IMR-90 (cell line): ENCODE results near the gene KCNIP3. TPM values are rescaled to one million over a fixed set of nuclear protein-coding genes. Genes with fewer than 3 reads are reported as not detected.

Source experiments
- ATAC-seq: fragments of 200-7000 bp; cut with Tn5 transposase; 2 replicates; pipeline ENCODE4 v1.9.1; 2020; ENCODE audit warnings: low read depth, mild to moderate bottlenecking, moderate library complexity
- BruUV-seq: library from RNA; stranded (reverse); fragments of 400-500 nt; replicated peaks from 2 replicates; lab custom pipeline; 2021; lab: Mats Ljungman, UMichigan
- CTCF ChIA-PET: fragments of 300-600 bp; formaldehyde crosslinking; extraction: SDS; loops from one replicate; lab custom pipeline; 2021; ENCODE audit warnings: antibody characterized with exemption; lab: Yijun Ruan, JAX
- POLR2A ChIA-PET: fragments of 300-600 bp; sonication (Branson Sonifier 250); formaldehyde crosslinking; loops from one replicate; lab custom pipeline; 2022; ENCODE audit warnings: antibody characterized with exemption; ENCODE audit not compliant: unreplicated experiment; lab: Charles Lee
- DNase-seq: peaks from one replicate; pipeline ENCODE4 v3.0.0; 2013
- H2AFZ ChIP-seq: replicated peaks from 2 replicates; pipeline ENCODE3; 2013; ENCODE audit warnings: low read length, mild to moderate bottlenecking; ENCODE audit not compliant: poor library complexity
- H2AK5ac ChIP-seq: 2 replicates; pipeline ENCODE4 v1.6.1; 2013; ENCODE audit warnings: low read depth, low read length, inconsistent platforms
- H2AK9ac ChIP-seq: replicated peaks from 2 replicates; pipeline ENCODE3; 2013; ENCODE audit warnings: mild to moderate bottlenecking, low read depth, low read length, moderate library complexity; ENCODE audit not compliant: poor library complexity
- H2BK120ac ChIP-seq: 2 replicates; pipeline ENCODE4 v1.6.1; 2013; ENCODE audit warnings: low read depth, low read length, inconsistent platforms
- H2BK15ac ChIP-seq: 3 replicates; pipeline ENCODE4 v1.6.1; 2013; ENCODE audit warnings: low read depth, low read length, inconsistent platforms
- H2BK20ac ChIP-seq: 2 replicates; pipeline ENCODE4 v1.6.1; 2013; ENCODE audit warnings: low read depth, mild to moderate bottlenecking, inconsistent platforms, low read length, moderate library complexity
- H2BK5ac ChIP-seq: 2 replicates; pipeline ENCODE4 v1.6.1; 2013; ENCODE audit warnings: mild to moderate bottlenecking, low read depth, low read length, inconsistent platforms; ENCODE audit not compliant: poor library complexity, severe bottlenecking
- H3K14ac ChIP-seq: replicated peaks from 2 replicates; pipeline ENCODE4 v1.6.1; 2013; ENCODE audit warnings: low read depth, low read length, inconsistent platforms
- H3K18ac ChIP-seq: 2 replicates; pipeline ENCODE4 v1.6.1; 2013; ENCODE audit warnings: low read depth, low read length, control low read depth
- H3K23ac ChIP-seq: 2 replicates; pipeline ENCODE4 v1.6.1; 2013; ENCODE audit warnings: low read depth, low read length, inconsistent platforms
- H3K27ac ChIP-seq: 2 replicates; pipeline ENCODE4 v1.5.1; 2013; ENCODE audit warnings: mild to moderate bottlenecking, control low read depth, low read length; ENCODE audit not compliant: insufficient read depth
- H3K27me3 ChIP-seq: 2 replicates; pipeline ENCODE4 v1.6.1; 2013; ENCODE audit warnings: low read length; ENCODE audit not compliant: control insufficient read depth, insufficient read depth
- H3K36me3 ChIP-seq: 2 replicates; pipeline ENCODE4 v1.6.1; 2013; ENCODE audit warnings: low read length, mixed read lengths; ENCODE audit not compliant: control insufficient read depth, insufficient read depth
- H3K4ac ChIP-seq: 2 replicates; pipeline ENCODE4 v1.6.1; 2013; ENCODE audit warnings: low read depth, low read length, inconsistent platforms
- H3K4me1 ChIP-seq: 2 replicates; pipeline ENCODE4 v1.6.1; 2013; ENCODE audit warnings: low read length, mixed read lengths; ENCODE audit not compliant: control insufficient read depth, insufficient read depth
- H3K4me2 ChIP-seq: 2 replicates; pipeline ENCODE4 v1.6.1; 2013; ENCODE audit warnings: low read depth, mild to moderate bottlenecking, control low read depth, low read length, moderate library complexity
- H3K4me3 ChIP-seq: 2 replicates; pipeline ENCODE4 v1.5.1; 2013; ENCODE audit warnings: low read depth, mild to moderate bottlenecking, control low read depth, low read length, moderate library complexity; ENCODE audit not compliant: insufficient read depth
- H3K56ac ChIP-seq: 2 replicates; pipeline ENCODE4 v1.6.1; 2013; ENCODE audit warnings: low read length, inconsistent platforms; ENCODE audit not compliant: insufficient read depth; ENCODE audit errors: extremely low read depth
- H3K79me1 ChIP-seq, 2 experiments: 2 replicates each; pipeline ENCODE4 v1.6.1; 2013; ENCODE audit warnings: low read length in 2 of 2, inconsistent platforms in 1 of 2, low read depth in 1 of 2
- H3K9ac ChIP-seq: 2 replicates; pipeline ENCODE4 v1.6.1; 2013; ENCODE audit warnings: low read depth, low read length, control low read depth
- H3K9me1 ChIP-seq: 2 replicates; pipeline ENCODE4 v1.6.1; 2013; ENCODE audit warnings: low read length, inconsistent platforms; ENCODE audit not compliant: insufficient read depth
- H3K9me3 ChIP-seq: 2 replicates; pipeline ENCODE4 v1.6.1; 2013; ENCODE audit warnings: low read length; ENCODE audit not compliant: control insufficient read depth, insufficient read depth
- H4K20me1 ChIP-seq: 2 replicates; pipeline ENCODE4 v1.6.1; 2013; ENCODE audit warnings: low read length, inconsistent platforms; ENCODE audit not compliant: insufficient read depth
- H4K5ac ChIP-seq: 2 replicates; pipeline ENCODE4 v1.6.1; 2013; ENCODE audit warnings: mild to moderate bottlenecking, low read depth, low read length, control low read depth
- H4K8ac ChIP-seq, 2 experiments: 2 replicates each; pipeline ENCODE4 v1.6.1; 2013; ENCODE audit warnings: low read depth in 2 of 2, low read length in 2 of 2, control low read depth in 1 of 2, inconsistent platforms in 1 of 2
- H4K91ac ChIP-seq: 2 replicates; pipeline ENCODE4 v1.6.1; 2013; ENCODE audit warnings: low read depth, low read length, inconsistent platforms; ENCODE audit not compliant: insufficient read depth
- BHLHE40 ChIP-seq: fragments of 150-350 bp; IDR thresholded peaks from 2 replicates; pipeline ENCODE4 v1.6.1; 2016; ENCODE audit warnings: mild to moderate bottlenecking, low read depth, low read length
- SMC3 ChIP-seq: fragments of 150-350 bp; IDR thresholded peaks from 2 replicates; pipeline ENCODE4 v1.6.1; 2016; ENCODE audit warnings: low read depth, mild to moderate bottlenecking, antibody characterized with exemption, low read length, moderate library complexity
- WGBS, 2 experiments: methylation state at CpG; one replicate each; pipeline versions ENCODE4 v1.1.5 to v1.1.7; 2013; ENCODE audit warnings: missing lambda C conversion rate in 2 of 2; ENCODE audit not compliant: insufficient read length in 1 of 2; ENCODE audit errors: extremely low coverage in 2 of 2; 5-methylcytosine and 5-hydroxymethylcytosine counted together
- dilution Hi-C: fragments of 300-500 bp; cut with HindIII; formaldehyde crosslinking; loops from one replicate; pipeline ENCODE4 v1.14.3; 2018; ENCODE audit warnings: low sequenced_read_pairs; ENCODE audit not compliant: unreplicated experiment
- in situ Hi-C: fragments of 300-500 bp; cut with MboI; formaldehyde crosslinking; loops from 3 replicates; pipeline ENCODE4 v1.14.3; 2019; ENCODE audit warnings: low sequenced_read_pairs, inconsistent platforms, mixed read lengths
- intact Hi-C: fragments of 100-400 bp; cut with micrococcal nuclease; formaldehyde crosslinking; loops from 2 replicates; pipeline ENCODE4 v1.10.0; 2022
- polyA plus RNA-seq, 3 experiments: library from polyadenylated mRNA; depleted of rRNA; stranded (reverse); fragments of >200 nt; gene quantifications; 2 replicates each; pipeline ENCODE4 v1.2.3, GENCODE V29; 2012; ENCODE audit warnings: low replicate concordance in 1 of 3
- total RNA-seq: library from RNA; depleted of rRNA; stranded (reverse); fragments of >200 nt; gene quantifications from 2 replicates; pipeline ENCODE4 v1.2.3, GENCODE V29; 2012
- TF ChIP-seq, protein P1 (sequence below): conservative IDR thresholded peaks from 2 replicates; pipeline ENCODE4 v1.5.1; 2012; ENCODE audit warnings: mild to moderate bottlenecking, low read depth, low read length, improper control_type of control experiment
- TF ChIP-seq, protein P2 (sequence below): fragments of 150-350 bp; IDR thresholded peaks from 2 replicates; pipeline ENCODE4 v1.6.1; 2016; ENCODE audit warnings: low read depth, mild to moderate bottlenecking, low read length, moderate library complexity, borderline replicate concordance
- TF ChIP-seq, protein P3 (sequence below): fragments of 150-350 bp; IDR thresholded peaks from 2 replicates; pipeline ENCODE4 v1.6.1; 2017; ENCODE audit warnings: mild to moderate bottlenecking, antibody characterized with exemption, low read length, low read depth

Gene KCNIP3
- total and polyA plus RNA-seq, 2 of the 4 experiments (the other 2 are of a cell fraction): 0.72 to 1.4 TPM

DNA sequence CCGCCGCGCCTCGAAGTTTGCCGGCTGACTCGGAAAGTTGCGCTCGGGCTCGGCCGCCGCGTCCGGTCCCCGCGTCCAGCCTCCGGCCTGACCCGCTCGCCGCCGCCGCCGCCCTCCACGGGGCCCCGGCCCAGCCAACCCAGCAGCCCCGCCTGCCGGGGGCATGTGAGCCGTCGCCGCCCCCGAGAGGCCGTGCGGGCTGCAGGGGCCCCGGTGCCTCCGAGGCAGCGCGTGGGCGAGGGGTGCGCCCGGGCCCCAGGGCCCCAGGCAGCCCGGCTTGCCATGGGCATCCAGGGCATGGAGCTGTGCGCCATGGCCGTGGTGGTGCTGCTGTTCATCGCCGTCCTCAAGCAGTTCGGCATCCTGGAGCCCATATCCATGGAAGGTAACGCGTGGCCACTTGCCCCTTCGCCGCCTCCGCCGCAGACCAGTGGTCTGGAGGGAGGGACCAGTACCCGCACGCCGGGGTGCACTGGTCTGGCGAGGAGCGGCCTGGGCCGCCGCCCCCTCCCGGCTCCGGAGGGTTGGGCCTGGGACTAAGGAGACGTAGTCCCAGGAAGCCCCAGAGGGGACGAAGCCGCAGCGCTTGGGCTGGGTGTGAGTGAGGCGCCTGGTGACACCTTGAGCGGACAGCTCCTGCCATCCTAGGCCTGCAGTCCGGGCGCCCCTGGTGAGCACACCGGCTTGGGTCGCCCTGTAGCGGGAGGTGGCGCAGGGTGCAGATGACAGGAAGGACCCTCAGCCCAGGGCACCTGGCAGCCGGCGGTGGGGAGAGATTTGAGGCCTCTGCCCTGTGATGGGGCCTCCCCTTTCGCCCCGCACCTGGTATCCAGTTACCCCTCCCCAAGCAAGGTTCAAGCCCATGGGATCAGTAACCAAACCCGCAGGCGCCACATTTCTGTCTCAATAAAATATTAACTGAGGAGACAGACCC lies 49.9 kb downstream of the KCNIP3 start:
- BruUV-seq: no TSS peak
- Histone ChIP-seq H3K27me3 (peaks cover 22% of the 10 kb centered on the region), H2BK120ac (no peak overlapping the region), H4K91ac (no peak overlapping the region), H4K20me1 (no peaks in the 10 kb centered on the region), H3K79me1 (no peaks in the 10 kb centered on the region), H2BK15ac (no peak overlapping the region), H4K8ac (no peak overlapping the region; a peak in 1 of 4 replicates), H2BK5ac (no peak overlapping the region), H2AFZ (peak overlapping the region; percentile 86), H2BK20ac (no peak overlapping the region), H3K27ac (no peak overlapping the region), H3K23ac (no peak overlapping the region), H3K18ac (no peak overlapping the region), H2AK5ac (no peak overlapping the region), H4K5ac (no peak overlapping the region), H3K4ac (no peak overlapping the region), H3K9ac (no peak overlapping the region), H3K4me3 (peak overlapping the region; percentile 52), H3K56ac (no peak overlapping the region), H3K9me3 (no peaks in the 10 kb centered on the region), H3K4me2 (peak overlapping the region; percentile 79), H3K4me1 (peaks cover 3% of the 10 kb centered on the region; the same call in 1 of the 2 replicates), H3K9me1 (no peaks in the 10 kb centered on the region), H3K36me3 (no peaks in the 10 kb centered on the region), H3K14ac (no peak overlapping the region), H2AK9ac (peak overlapping the region; percentile 17)
- 11% methylated on average over 25 of the region's 78 CpGs; no CpG with 5 or more reads in 1 of the 2 experiments for WGBS, 2 experiments
- DNase-seq: no peak
- POLR2A ChIA-PET: no interaction called here
- dilution Hi-C loops (no loop called here), in situ Hi-C loops (no loop called here), intact Hi-C loops (loop anchor here (5.0 kb wide), 2 partner anchors 225 to 380 kb away; partner anchors contain the start of gene MRPS5)
- CTCF ChIA-PET: no interaction called here
- ATAC-seq: peak; percentile 35
- TF ChIP-seq BHLHE40: no peak
- TF ChIP-seq SMC3: no peak
- TF ChIP-seq, protein P1, sequence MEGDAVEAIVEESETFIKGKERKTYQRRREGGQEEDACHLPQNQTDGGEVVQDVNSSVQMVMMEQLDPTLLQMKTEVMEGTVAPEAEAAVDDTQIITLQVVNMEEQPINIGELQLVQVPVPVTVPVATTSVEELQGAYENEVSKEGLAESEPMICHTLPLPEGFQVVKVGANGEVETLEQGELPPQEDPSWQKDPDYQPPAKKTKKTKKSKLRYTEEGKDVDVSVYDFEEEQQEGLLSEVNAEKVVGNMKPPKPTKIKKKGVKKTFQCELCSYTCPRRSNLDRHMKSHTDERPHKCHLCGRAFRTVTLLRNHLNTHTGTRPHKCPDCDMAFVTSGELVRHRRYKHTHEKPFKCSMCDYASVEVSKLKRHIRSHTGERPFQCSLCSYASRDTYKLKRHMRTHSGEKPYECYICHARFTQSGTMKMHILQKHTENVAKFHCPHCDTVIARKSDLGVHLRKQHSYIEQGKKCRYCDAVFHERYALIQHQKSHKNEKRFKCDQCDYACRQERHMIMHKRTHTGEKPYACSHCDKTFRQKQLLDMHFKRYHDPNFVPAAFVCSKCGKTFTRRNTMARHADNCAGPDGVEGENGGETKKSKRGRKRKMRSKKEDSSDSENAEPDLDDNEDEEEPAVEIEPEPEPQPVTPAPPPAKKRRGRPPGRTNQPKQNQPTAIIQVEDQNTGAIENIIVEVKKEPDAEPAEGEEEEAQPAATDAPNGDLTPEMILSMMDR: 0 out of 2 replicates have a peak, but pooled peaks have one; percentile 6
- TF ChIP-seq, protein P2, sequence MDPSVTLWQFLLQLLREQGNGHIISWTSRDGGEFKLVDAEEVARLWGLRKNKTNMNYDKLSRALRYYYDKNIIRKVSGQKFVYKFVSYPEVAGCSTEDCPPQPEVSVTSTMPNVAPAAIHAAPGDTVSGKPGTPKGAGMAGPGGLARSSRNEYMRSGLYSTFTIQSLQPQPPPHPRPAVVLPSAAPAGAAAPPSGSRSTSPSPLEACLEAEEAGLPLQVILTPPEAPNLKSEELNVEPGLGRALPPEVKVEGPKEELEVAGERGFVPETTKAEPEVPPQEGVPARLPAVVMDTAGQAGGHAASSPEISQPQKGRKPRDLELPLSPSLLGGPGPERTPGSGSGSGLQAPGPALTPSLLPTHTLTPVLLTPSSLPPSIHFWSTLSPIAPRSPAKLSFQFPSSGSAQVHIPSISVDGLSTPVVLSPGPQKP: no peak
- TF ChIP-seq, protein P3, sequence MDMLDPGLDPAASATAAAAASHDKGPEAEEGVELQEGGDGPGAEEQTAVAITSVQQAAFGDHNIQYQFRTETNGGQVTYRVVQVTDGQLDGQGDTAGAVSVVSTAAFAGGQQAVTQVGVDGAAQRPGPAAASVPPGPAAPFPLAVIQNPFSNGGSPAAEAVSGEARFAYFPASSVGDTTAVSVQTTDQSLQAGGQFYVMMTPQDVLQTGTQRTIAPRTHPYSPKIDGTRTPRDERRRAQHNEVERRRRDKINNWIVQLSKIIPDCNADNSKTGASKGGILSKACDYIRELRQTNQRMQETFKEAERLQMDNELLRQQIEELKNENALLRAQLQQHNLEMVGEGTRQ: no peak
